Left forelimb (tissue), 1 donor: ENCODE measurements around the gene SLC25A29.
A peak's percentile ranks its signal among the peaks of the same experiment; 100 is the strongest.
"Not testable (repeated sequence)": the region's sequence is repeated elsewhere in the genome, so short reads cannot be mapped to it uniquely, and the experiment has no call there.

Experiments used
- DNase-seq: peaks from one replicate; pipeline ENCODE4 v3.0.0-alpha.2; 2018; ENCODE audit warnings: low spot score

SLC25A29 gene

GRCh38 chr14:100293497-100294212 lies 12.6 kb downstream of the SLC25A29 start:
- no peak for DNase-seq

GRCh38 chr14:100292776-100293461 lies 13.3 kb downstream of the SLC25A29 start:
- no peak for DNase-seq

- no peak for DNase-seq
Measured at GRCh38 chr14:100292301-100292775, 13.9 kb downstream of the SLC25A29 start.

GRCh38 chr14:100291305-100292075 lies 14.8 kb downstream of the SLC25A29 start:
- peak; percentile 58 for DNase-seq

GRCh38 chr14:100290607-100291304 lies 15.5 kb downstream of the SLC25A29 start:
- DNase-seq, result no peak

- no peak for DNase-seq
Measured at GRCh38 chr14:100289916-100290606, 16.2 kb downstream of the SLC25A29 start.

- no peak for DNase-seq
Measured at GRCh38 chr14:100288382-100289185, 17.7 kb downstream of the SLC25A29 start.

- not testable (repeated sequence) for DNase-seq
Measured at GRCh38 chr14:100287998-100288295, 18.3 kb downstream of the SLC25A29 start.

- DNase-seq, result no peak
Measured at GRCh38 chr14:100287202-100287997, 18.8 kb downstream of the SLC25A29 start.

GRCh38 chr14:100286484-100287191 lies 19.6 kb downstream of the SLC25A29 start:
- DNase-seq, result no peak

GRCh38 chr14:100285913-100286400 lies 20.3 kb downstream of the SLC25A29 start:
- no peak for DNase-seq

- peak; percentile 85 for DNase-seq
Measured at GRCh38 chr14:100285021-100285912, 21.0 kb downstream of the SLC25A29 start.

GRCh38 chr14:100283984-100284881 lies 22.0 kb downstream of the SLC25A29 start:
- peak; percentile 59 for DNase-seq

GRCh38 chr14:100283436-100283835 lies 22.8 kb downstream of the SLC25A29 start:
- not testable (repeated sequence) for DNase-seq

- no peak for DNase-seq
Measured at GRCh38 chr14:100282766-100283419, 23.4 kb downstream of the SLC25A29 start.

GRCh38 chr14:100282083-100282350 lies 24.2 kb downstream of the SLC25A29 start:
- DNase-seq, result no peak
